H9 (cell line): Measurements from ENCODE around the gene MMP11. TPM values are rescaled to one million over a fixed set of nuclear protein-coding genes. Genes with fewer than 3 reads are reported as not detected.

ENCODE experiments used
- DNase-seq: peaks from one replicate; pipeline ENCODE4 v3.0.0-alpha.2; 2017
- H2AFZ ChIP-seq: one replicate; pipeline ENCODE4 v1.6.1; 2013; ENCODE audit warnings: mild to moderate bottlenecking, low read length, control low read depth, moderate library complexity
- H2AK5ac ChIP-seq: 2 replicates; pipeline ENCODE4 v1.6.1; 2013; ENCODE audit warnings: low read length, control low read depth, mixed read lengths; ENCODE audit not compliant: insufficient read length
- H2BK120ac ChIP-seq: one replicate; pipeline ENCODE4 v1.6.1; 2013; ENCODE audit warnings: low read depth, mild to moderate bottlenecking, low read length, control low read depth, inconsistent platforms; ENCODE audit not compliant: poor library complexity, severe bottlenecking
- H2BK12ac ChIP-seq: 2 replicates; pipeline ENCODE4 v1.6.1; 2013; ENCODE audit warnings: low read length, control low read depth, mixed read lengths, low read depth; ENCODE audit not compliant: insufficient read length
- H2BK15ac ChIP-seq: 2 replicates; pipeline ENCODE4 v1.6.1; 2013; ENCODE audit warnings: low read depth, low read length, control low read depth
- H2BK20ac ChIP-seq: one replicate; pipeline ENCODE4 v1.6.1; 2013; ENCODE audit warnings: low read depth, mild to moderate bottlenecking, low read length, control low read depth, inconsistent platforms; ENCODE audit not compliant: poor library complexity, severe bottlenecking
- H2BK5ac ChIP-seq: 2 replicates; pipeline ENCODE4 v1.6.1; 2013; ENCODE audit warnings: low read length, control low read depth, mixed read lengths; ENCODE audit not compliant: insufficient read length
- H3K14ac ChIP-seq: 2 replicates; pipeline ENCODE4 v1.6.1; 2013; ENCODE audit warnings: low read length, control low read depth; ENCODE audit not compliant: insufficient read depth
- H3K18ac ChIP-seq: 2 replicates; pipeline ENCODE4 v1.6.1; 2013; ENCODE audit warnings: low read depth, mild to moderate bottlenecking, mixed read lengths, low read length, control low read depth; ENCODE audit not compliant: insufficient read length
- H3K23ac ChIP-seq: 2 replicates; pipeline ENCODE4 v1.6.1; 2013; ENCODE audit warnings: low read length, control low read depth, mixed read lengths, low read depth; ENCODE audit not compliant: insufficient read length
- H3K23me2 ChIP-seq: 2 replicates; pipeline ENCODE4 v1.6.1; 2013; ENCODE audit warnings: low read depth, mild to moderate bottlenecking, mixed read lengths, low read length, control low read depth; ENCODE audit not compliant: insufficient read length, poor library complexity, severe bottlenecking
- H3K27ac ChIP-seq: 2 replicates; pipeline ENCODE4 v1.5.1; 2013; ENCODE audit warnings: low read length, control low read depth, mixed read lengths, low read depth; ENCODE audit not compliant: insufficient read length
- H3K27me3 ChIP-seq: 2 replicates; pipeline ENCODE4 v1.6.1; 2013; ENCODE audit warnings: low read length, control low read depth, inconsistent platforms; ENCODE audit not compliant: insufficient read depth
- H3K4ac ChIP-seq: 2 replicates; pipeline ENCODE4 v1.6.1; 2013; ENCODE audit warnings: low read depth, mild to moderate bottlenecking, control low read depth, inconsistent platforms, low read length, moderate library complexity
- H3K4me1 ChIP-seq: 2 replicates; pipeline ENCODE4 v1.6.1; 2013; ENCODE audit warnings: low read length, control low read depth, inconsistent platforms; ENCODE audit not compliant: insufficient read depth
- H3K4me2 ChIP-seq: 2 replicates; pipeline ENCODE4 v1.6.1; 2013; ENCODE audit warnings: low read length, control low read depth, mixed read lengths; ENCODE audit not compliant: insufficient read length, insufficient read depth
- H3K56ac ChIP-seq: 2 replicates; pipeline ENCODE4 v1.6.1; 2013; ENCODE audit warnings: low read depth, mild to moderate bottlenecking, mixed read lengths, low read length, control low read depth; ENCODE audit not compliant: insufficient read length
- H3K79me1 ChIP-seq: 2 replicates; pipeline ENCODE4 v1.6.1; 2013; ENCODE audit warnings: low read depth, mild to moderate bottlenecking, moderate library complexity, low read length, control low read depth, inconsistent platforms; ENCODE audit not compliant: insufficient read depth, poor library complexity, severe bottlenecking
- H3K79me2 ChIP-seq: 2 replicates; pipeline ENCODE4 v1.6.1; 2013; ENCODE audit warnings: low read length, control low read depth, inconsistent platforms; ENCODE audit not compliant: insufficient read depth
- H3K9ac ChIP-seq: 2 replicates; pipeline ENCODE4 v1.6.1; 2013; ENCODE audit warnings: low read length, control low read depth, mixed read lengths; ENCODE audit not compliant: insufficient read length; ENCODE audit errors: extremely low read depth
- H3K9me3 ChIP-seq: one replicate; pipeline ENCODE4 v1.6.1; 2013; ENCODE audit warnings: low read depth, low read length, inconsistent platforms; ENCODE audit not compliant: control insufficient read depth
- H3T11ph ChIP-seq: one replicate; pipeline ENCODE4 v1.6.1; 2013; ENCODE audit warnings: mild to moderate bottlenecking, low read length, control low read depth, inconsistent platforms
- H4K20me1 ChIP-seq: one replicate; pipeline ENCODE4 v1.6.1; 2013; ENCODE audit not compliant: control insufficient read depth, insufficient read length, insufficient read depth
- H4K5ac ChIP-seq: 2 replicates; pipeline ENCODE4 v1.6.1; 2013; ENCODE audit warnings: low read depth, mild to moderate bottlenecking, mixed read lengths, low read length, control low read depth; ENCODE audit not compliant: insufficient read length
- H4K8ac ChIP-seq: replicated peaks from 2 replicates; pipeline ENCODE4 v1.6.1; 2013; ENCODE audit warnings: low read length, control low read depth, mixed read lengths, low read depth; ENCODE audit not compliant: insufficient read length
- H4K91ac ChIP-seq: 2 replicates; pipeline ENCODE4 v1.6.1; 2013; ENCODE audit warnings: low read depth, mild to moderate bottlenecking, moderate library complexity, mixed read lengths, low read length, control low read depth; ENCODE audit not compliant: insufficient read length
- H3K27ac Mint-ChIP-seq, 3 experiments: 2 replicates in 2 of 3; 3 replicates in 1 of 3; pipeline ENCODE4 v1.8.0; 2020 to 2021; ENCODE audit warnings: mixed read lengths in 3 of 3, mild to moderate bottlenecking in 1 of 3, moderate library complexity in 1 of 3
- H3K27me3 Mint-ChIP-seq: 2 replicates; pipeline ENCODE4 v1.8.0; 2021; ENCODE audit warnings: low read depth, mild to moderate bottlenecking, moderate library complexity, mixed read lengths
- H3K36me3 Mint-ChIP-seq, 3 experiments: 2 replicates in 2 of 3; 3 replicates in 1 of 3; pipeline ENCODE4 v1.8.0; 2020 to 2021; ENCODE audit warnings: low read depth in 3 of 3, mixed read lengths in 3 of 3; ENCODE audit not compliant: insufficient read depth in 1 of 3
- H3K4me1 Mint-ChIP-seq, 2 experiments: 2 replicates each; pipeline ENCODE4 v1.8.0; 2020; ENCODE audit warnings: mixed read lengths in 2 of 2
- H3K4me3 Mint-ChIP-seq, 2 experiments: 2 replicates in 1 of 2; 3 replicates in 1 of 2; pipeline ENCODE4 v1.8.0; 2020 to 2021; ENCODE audit warnings: mild to moderate bottlenecking in 2 of 2, mixed read lengths in 2 of 2, moderate library complexity in 1 of 2
- H3K9me3 Mint-ChIP-seq, 2 experiments: 2 replicates in 1 of 2; 3 replicates in 1 of 2; pipeline ENCODE4 v1.8.0; 2020; ENCODE audit warnings: mild to moderate bottlenecking in 2 of 2, mixed read lengths in 2 of 2, moderate library complexity in 1 of 2
- CTCF ChIP-seq: fragments of 200-600 bp; sonication (generic); conservative IDR thresholded peaks from 3 replicates; pipeline ENCODE4 v1.8.0; 2021; ENCODE audit warnings: antibody characterized with exemption, mild to moderate bottlenecking
- WGBS: extraction: QIAGEN DNeasy Blood & Tissue Kit; methylation state at CpG from one replicate; pipeline ENCODE4 v1.1.7; 2013; ENCODE audit warnings: missing lambda C conversion rate, low lambda C conversion rate, mixed read lengths; ENCODE audit not compliant: insufficient read length; ENCODE audit errors: extremely low coverage; 5-methylcytosine and 5-hydroxymethylcytosine counted together
- total RNA-seq: library from RNA; stranded (reverse); gene quantifications from 2 replicates; pipeline ENCODE4 v1.2.1, GENCODE V29; 2021

MMP11 gene
- total RNA-seq, 1 experiment from 2014 or later, result 5.3 TPM

GRCh38 chr22:23786261-23786710 is 13.6 kb downstream of the MMP11 start:
- Histone ChIP-seq H3K27me3 (no peaks in the 10 kb centered on the region), H3K23ac (no peak overlapping the region), H3K14ac (peak overlapping the region; percentile 51; the same call in 1 of the 2 replicates), H4K91ac (no peak overlapping the region), H3K9me3 (no peaks in the 10 kb centered on the region), H2BK12ac (peak overlapping the region; percentile 9), H3K4me2 (peak overlapping the region; percentile 70), H2AK5ac (no peak overlapping the region), H3K27ac (no peak overlapping the region), H4K20me1 (no peaks in the 10 kb centered on the region), H3K56ac (no peak overlapping the region), H3T11ph (no peak overlapping the region), H4K5ac (no peak overlapping the region), H3K18ac (peak overlapping the region; percentile 56), H3K23me2 (peaks cover 2% of the 10 kb centered on the region), H2BK20ac (no peak overlapping the region), H3K4me1 (peaks cover 2% of the 10 kb centered on the region; the same call in 1 of the 2 replicates), H2BK120ac (no peak overlapping the region), H2AFZ (peak overlapping the region; percentile 7), H4K8ac (no peak overlapping the region), H3K79me1 (no peaks in the 10 kb centered on the region), H2BK5ac (no peak overlapping the region), H3K9ac (peak overlapping the region; percentile 58), H3K4ac (no peak overlapping the region), H3K79me2 (peaks cover 16% of the 10 kb centered on the region; the same call in 1 of the 2 replicates), H2BK15ac (no peak overlapping the region)
- Mint-ChIP-seq H3K27ac (peak overlapping the region; percentile 81 to 96 (median 96); a peak in 6 of 7 replicates), H3K27me3 (no peaks in the 10 kb centered on the region), H3K36me3 (peaks cover 0 to 6% (median 5%) of the 10 kb centered on the region in 3 experiments; a peak in 5 of 7 replicates), H3K9me3 (no peaks in the 10 kb centered on the region), H3K4me3 (peak overlapping the region; percentile 88 to 95), H3K4me1 (peaks cover 24 to 33% of the 10 kb centered on the region in 2 experiments)
- TF ChIP-seq CTCF, result no peak
- DNase-seq, result no peak
- WGBS, result no CpG with 5 or more reads among the region's 9 CpGs
